GM21528 (cell line): ENCODE results near the gene GK.
"Not testable (repeated sequence)": the region's sequence is repeated elsewhere in the genome, so short reads cannot be mapped to it uniquely, and the experiment has no call there.

Source experiments
- ATAC-seq: cut with Tn5 transposase; IDR thresholded peaks from one replicate; pipeline ENCODE4 v1.9.1; 2021; ENCODE audit warnings: mild to moderate bottlenecking, moderate library complexity; ENCODE audit not compliant: unreplicated experiment, low FRiP score

Gene GK

GRCh38 chrX:30653415-30654131 lies at the start of gene GK:
GK (plus strand) TSS chrX:30653423; CDS start chrX:30653538, 115 bp downstream.
- ATAC-seq, result peak; percentile 17

GRCh38 chrX:30607155-30607554 lies 46.1 kb upstream of the GK start:
- ATAC-seq, result no peak

- ATAC-seq, result no peak
These were observed 43.2 kb upstream of the GK start for GRCh38 chrX:30610026-30610425.

- ATAC-seq, result no peak
These were observed 41.0 kb upstream of the GK start for GRCh38 chrX:30612250-30612655.

GRCh38 chrX:30613721-30614120 lies 39.5 kb upstream of the GK start:
- ATAC-seq, result no peak

GRCh38 chrX:30615229-30615628 lies 38.0 kb upstream of the GK start:
- no peak for ATAC-seq

GRCh38 chrX:30618160-30618765 lies 35.0 kb upstream of the GK start:
- ATAC-seq, result no peak

- ATAC-seq, result no peak
These were observed 33.1 kb upstream of the GK start for GRCh38 chrX:30620125-30620524.

GRCh38 chrX:30620980-30621618 lies 32.1 kb upstream of the GK start:
- no peak for ATAC-seq

GRCh38 chrX:30622361-30622760 lies 30.9 kb upstream of the GK start:
- no peak for ATAC-seq

- ATAC-seq, result no peak
These were observed 26.8 kb upstream of the GK start for GRCh38 chrX:30626402-30626801.

- no peak for ATAC-seq
These were observed 25.2 kb upstream of the GK start for GRCh38 chrX:30627818-30628652.

GRCh38 chrX:30634070-30634469 lies 19.2 kb upstream of the GK start:
- not testable (repeated sequence) for ATAC-seq

- no peak for ATAC-seq
These were observed 17.6 kb upstream of the GK start for GRCh38 chrX:30635630-30636029.

GRCh38 chrX:30637874-30638815 lies 15.1 kb upstream of the GK start:
- no peak for ATAC-seq

- not testable (repeated sequence) for ATAC-seq
These were observed 13.5 kb upstream of the GK start for GRCh38 chrX:30639702-30640101.

GRCh38 chrX:30642642-30643041 lies 10.6 kb upstream of the GK start:
- ATAC-seq, result no peak

- ATAC-seq, result no peak
These were observed 9.9 kb upstream of the GK start for GRCh38 chrX:30643313-30643821.

GRCh38 chrX:30649859-30650258 lies 3.4 kb upstream of the GK start:
- no peak for ATAC-seq
